Lower leg skin (tissue), 3 donors: Measurements from ENCODE around the gene SMC4.

ENCODE experiments used
- CTCF ChIP-seq, 3 donors: fragments of 450-650 bp; IDR thresholded peaks; one replicate each; pipeline ENCODE4 v1.5.1; 2016; ENCODE audit warnings: antibody characterized with exemption in 3 of 3, mild to moderate bottlenecking in 3 of 3, moderate library complexity in 2 of 3
- POLR2A ChIP-seq, 2 donors: fragments of 450-650 bp; IDR thresholded peaks; one replicate each; pipeline ENCODE4 v1.6.1; 2016 to 2017; ENCODE audit warnings: antibody characterized with exemption in 2 of 2, mild to moderate bottlenecking in 1 of 2, moderate library complexity in 1 of 2

DNA sequence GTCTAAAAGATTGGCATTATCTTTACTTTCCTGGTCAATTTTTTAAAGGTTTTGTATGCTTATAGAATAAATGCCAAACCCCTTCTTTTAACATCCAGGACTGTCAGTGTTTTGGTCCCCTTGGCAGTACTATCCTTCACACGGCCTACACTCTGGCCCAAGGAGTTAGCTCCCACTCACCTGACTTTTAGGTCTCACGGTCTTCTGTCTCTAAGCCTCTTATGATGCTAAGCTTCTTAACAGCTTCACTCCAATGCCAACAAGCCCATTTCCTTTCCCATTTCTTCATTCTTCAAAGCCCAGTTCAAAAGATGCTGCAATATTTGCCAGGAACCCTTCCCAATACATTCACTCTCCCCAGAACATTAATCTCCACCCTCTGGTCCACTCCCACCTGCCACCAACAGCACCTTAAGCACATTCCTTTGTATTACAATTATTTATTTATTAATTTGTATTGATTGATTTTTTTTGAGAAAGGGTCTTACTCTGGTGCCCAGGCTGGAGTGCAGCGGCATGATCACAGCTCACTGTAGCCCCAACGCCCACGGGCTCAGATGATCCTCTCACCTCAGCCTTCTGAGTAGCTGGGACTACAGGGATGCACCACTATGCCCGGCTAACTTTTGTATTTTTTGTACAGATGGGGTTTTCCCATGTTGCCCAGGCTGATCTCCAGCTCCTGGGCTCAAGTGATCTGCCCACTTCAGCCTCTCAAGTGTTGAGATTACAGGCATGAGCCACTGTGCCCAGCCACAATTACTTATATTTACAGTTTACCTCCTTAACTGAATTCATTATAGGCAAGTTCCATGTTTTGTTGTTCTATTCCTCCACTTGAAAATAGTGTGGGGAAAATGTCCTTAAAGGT lies 28.2 kb upstream of the SMC4 start:
- TF ChIP-seq CTCF (IDR thresholded peaks at IDR 0.05) (no peak), POLR2A (IDR thresholded peaks at IDR 0.05) (no peak)
